Pulmonary artery endothelial cell (primary cell): Measurements from ENCODE around the gene GPRIN3. TPM values are rescaled to one million over a fixed set of nuclear protein-coding genes. Genes with fewer than 3 reads are reported as not detected.
A peak's percentile ranks its signal among the peaks of the same experiment; 100 is the strongest.
"Not testable (repeated sequence)": the region's sequence is repeated elsewhere in the genome, so short reads cannot be mapped to it uniquely, and the experiment has no call there.

Source experiments
- DNase-seq: peaks from one replicate; pipeline ENCODE4 v3.0.0-alpha.2; 2011; ENCODE audit warnings: low read depth, low spot score
- total RNA-seq: library from RNA; depleted of rRNA; stranded (reverse); fragments of >200 nt; gene quantifications from 2 replicates; pipeline ENCODE4 v1.2.3, GENCODE V29; 2014

GPRIN3 gene
- total RNA-seq, 1 donor from 2014 or later = 1.2 TPM

GRCh38 chr4:89257376-89257775 lies 50.2 kb downstream of the GPRIN3 start:
- DNase-seq = no peak

- DNase-seq = no peak
Observed at GRCh38 chr4:89256203-89256800, 51.3 kb downstream of the GPRIN3 start.

GRCh38 chr4:89254847-89255246 lies 52.8 kb downstream of the GPRIN3 start:
- no peak for DNase-seq

- DNase-seq = not testable (repeated sequence)
Observed at GRCh38 chr4:89254347-89254746, 53.3 kb downstream of the GPRIN3 start.

- no peak for DNase-seq
Observed at GRCh38 chr4:89253935-89254334, 53.7 kb downstream of the GPRIN3 start.

- DNase-seq = no peak
Observed at GRCh38 chr4:89253311-89253710, 54.3 kb downstream of the GPRIN3 start.

GRCh38 chr4:89251396-89251795 lies 56.2 kb downstream of the GPRIN3 start:
- no peak for DNase-seq

- DNase-seq = no peak
Observed at GRCh38 chr4:89249716-89250361, 57.8 kb downstream of the GPRIN3 start.

- no peak for DNase-seq
Observed at GRCh38 chr4:89249313-89249712, 58.3 kb downstream of the GPRIN3 start.

- no peak for DNase-seq
Observed at GRCh38 chr4:89248879-89249281, 58.7 kb downstream of the GPRIN3 start.

GRCh38 chr4:89247951-89248350 lies 59.6 kb downstream of the GPRIN3 start:
- no peak for DNase-seq

GRCh38 chr4:89245459-89245858 lies 62.1 kb downstream of the GPRIN3 start:
- DNase-seq = no peak

GRCh38 chr4:89243733-89244252 lies 63.8 kb downstream of the GPRIN3 start:
- no peak for DNase-seq

GRCh38 chr4:89242864-89243732 lies 64.5 kb downstream of the GPRIN3 start:
- no peak for DNase-seq

- DNase-seq = no peak
Observed at GRCh38 chr4:89242216-89242615, 65.4 kb downstream of the GPRIN3 start.

GRCh38 chr4:89230271-89230670 lies 77.3 kb downstream of the GPRIN3 start:
- DNase-seq = no peak

- peak; percentile 48 for DNase-seq
Observed at GRCh38 chr4:89226665-89227574, 80.7 kb downstream of the GPRIN3 start.

GRCh38 chr4:89222170-89222569 lies 85.4 kb downstream of the GPRIN3 start:
- no peak for DNase-seq

- no peak for DNase-seq
Observed at GRCh38 chr4:89221167-89221867, 86.3 kb downstream of the GPRIN3 start.

GRCh38 chr4:89218587-89218986 lies 89.0 kb downstream of the GPRIN3 start:
- DNase-seq = no peak
